ENCODE results near the gene PGD.

PGD gene

GRCh38 chr1:10398734-10399443, at the start of gene PGD:
PGD (plus strand) TSS chr1:10399064; CDS start chr1:10399118, 54 bp downstream.
- DNase-seq (ENCODE audit: low read depth): peak; percentile 88

DNA sequence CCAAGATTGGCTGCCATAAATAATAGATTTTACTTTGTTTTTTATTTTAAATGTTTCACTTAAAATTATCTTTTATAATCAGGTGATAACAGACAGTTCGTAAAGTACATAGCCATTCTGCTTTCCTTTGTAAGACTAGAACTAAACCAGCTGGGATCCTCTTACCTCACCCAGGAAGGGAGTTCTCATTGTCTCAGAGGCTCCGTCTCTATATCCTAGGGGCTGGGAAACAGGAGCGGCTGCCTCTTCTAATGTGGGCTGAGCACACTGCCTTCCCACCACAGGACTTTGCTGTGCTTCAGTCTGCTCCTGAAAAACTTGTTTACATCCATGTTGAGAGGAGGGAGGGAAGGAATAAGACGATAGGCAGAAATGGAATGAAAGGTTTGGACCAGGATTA, 45.6 kb upstream of the PGD start:
- DNase-seq (ENCODE audit: low read depth): no peak

DNA sequence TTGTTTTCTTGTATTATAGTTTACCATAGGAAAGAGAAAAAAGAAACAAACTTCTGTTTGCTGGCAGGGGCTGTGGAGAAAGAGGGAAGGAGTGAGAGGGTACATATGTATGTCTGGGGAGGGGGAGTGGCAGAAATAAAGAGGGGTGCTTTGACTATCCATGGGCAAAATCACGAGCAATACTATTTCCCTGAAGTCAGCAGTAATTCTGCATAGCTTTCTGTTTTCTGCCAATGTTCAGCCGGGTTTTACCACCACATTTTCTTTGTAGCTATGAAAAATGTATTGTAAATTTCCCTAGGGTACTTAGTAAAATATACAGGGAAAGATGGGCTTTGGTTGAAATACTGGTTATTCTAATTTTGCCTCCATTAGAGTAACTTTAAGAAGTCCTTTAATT, 45.2 kb upstream of the PGD start:
- no peak for DNase-seq (ENCODE audit: low read depth)

- no peak for DNase-seq (ENCODE audit: low read depth)
Observed at GRCh38 chr1:10360045-10360444, 38.8 kb upstream of the PGD start.

- no peak for DNase-seq (ENCODE audit: low read depth)
Observed at GRCh38 chr1:10361515-10361914, 37.3 kb upstream of the PGD start.

DNA sequence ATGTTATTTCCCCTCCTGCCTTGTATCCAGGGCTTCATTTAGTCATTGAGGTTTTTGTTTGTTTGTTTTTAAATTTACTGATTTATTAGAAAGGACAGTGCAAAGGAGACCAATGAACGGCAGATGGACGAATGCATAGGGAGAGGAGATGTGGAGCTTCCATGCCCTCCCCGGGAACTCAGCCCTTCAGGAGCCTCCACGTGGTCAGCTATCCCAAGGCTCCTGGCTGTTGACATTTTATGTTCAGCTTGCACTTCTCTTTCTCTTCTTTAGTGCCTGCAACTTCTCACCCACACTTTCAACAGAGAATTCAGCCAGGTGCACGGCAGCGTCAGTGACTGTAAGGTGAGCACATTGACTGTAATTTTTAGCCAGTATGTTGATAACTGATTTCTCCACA, 30.7 kb upstream of the PGD start:
- DNase-seq (ENCODE audit: low read depth): no peak

DNA sequence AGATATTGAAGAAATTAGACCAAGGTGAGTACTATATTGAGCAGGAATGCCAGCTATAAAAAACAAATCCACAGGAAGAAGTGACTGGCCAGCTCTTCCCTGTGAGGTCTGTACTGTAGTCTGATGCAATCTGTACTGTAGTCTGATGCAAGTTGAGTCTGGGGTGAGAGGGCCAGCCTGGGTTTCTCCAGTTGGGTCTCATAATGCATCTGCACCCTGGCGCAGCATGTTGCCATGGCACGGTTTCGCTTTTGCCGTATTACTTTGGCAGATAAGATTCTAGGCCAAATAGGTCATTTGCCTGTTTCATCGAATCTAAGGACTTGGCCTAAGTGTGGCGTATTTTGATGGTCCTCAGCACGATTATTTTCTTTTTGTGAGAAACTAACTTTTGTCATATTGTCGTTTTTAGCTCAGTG, 24.4 kb upstream of the PGD start:
- DNase-seq (ENCODE audit: low read depth): no peak

GRCh38 chr1:10377365-10378029, 21.4 kb upstream of the PGD start:
- peak; percentile 41 for DNase-seq (ENCODE audit: low read depth)

DNA sequence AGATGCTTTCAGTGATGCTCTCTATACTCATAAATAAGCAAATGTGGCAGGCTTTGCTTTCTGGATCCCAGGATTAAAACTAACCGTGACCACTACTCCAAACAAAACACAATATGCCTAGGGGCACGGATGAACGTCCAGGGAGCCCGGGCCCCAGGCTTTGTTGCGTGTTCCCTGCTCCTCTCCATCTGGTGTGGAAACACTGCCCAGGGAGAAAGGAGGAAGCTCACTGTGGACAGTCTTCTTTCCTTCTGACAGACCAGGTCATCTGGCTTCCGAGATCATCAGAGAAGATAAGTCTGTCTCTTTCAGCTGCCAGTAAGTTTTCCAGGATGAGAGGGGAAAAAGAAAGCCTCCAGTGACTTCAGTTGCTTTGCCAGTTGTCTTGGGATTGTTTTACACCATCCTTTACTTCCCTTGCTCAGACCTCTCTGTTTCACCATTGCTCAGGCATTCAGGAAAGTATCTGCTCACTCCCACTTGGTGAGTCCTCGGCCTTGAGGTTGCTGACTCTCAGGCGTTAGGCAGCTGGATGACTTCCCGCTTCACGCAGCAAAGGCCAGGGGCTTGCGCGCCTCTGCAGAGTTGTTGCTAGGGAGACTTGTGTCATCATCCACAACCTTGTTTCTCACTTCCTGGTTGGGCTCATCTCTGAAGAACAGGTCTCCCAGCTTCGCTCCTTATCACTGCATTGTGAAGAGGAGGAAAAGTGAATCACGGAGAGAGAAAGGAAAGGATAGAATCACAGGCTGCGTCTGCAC, 20.6 kb upstream of the PGD start:
- no peak for DNase-seq (ENCODE audit: low read depth)

DNA sequence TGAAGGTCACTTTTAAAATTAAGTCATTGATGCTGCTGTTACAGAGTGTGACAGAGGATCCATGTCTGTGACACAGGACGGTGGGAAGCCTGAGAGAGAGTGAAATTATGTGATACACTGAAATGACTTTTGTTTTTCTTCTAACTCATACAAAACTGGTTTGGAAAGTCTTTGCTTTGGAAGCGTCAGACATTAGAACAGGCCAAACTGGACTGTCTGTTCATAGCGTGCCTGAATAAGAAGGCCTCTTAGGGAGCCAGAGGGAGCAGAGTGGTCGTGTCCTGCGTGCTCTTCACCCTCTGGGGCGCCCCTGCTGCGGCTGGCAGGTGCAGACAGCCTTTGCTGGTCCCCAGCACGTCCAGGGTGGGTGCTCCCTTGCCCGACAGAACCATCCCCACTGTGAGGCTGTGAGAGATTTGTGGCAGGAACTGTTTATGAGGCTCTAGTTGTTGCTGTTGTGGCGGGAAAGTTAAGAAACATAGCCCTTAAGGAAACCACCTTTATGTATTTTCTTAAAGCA, 19.7 kb upstream of the PGD start:
- DNase-seq (ENCODE audit: low read depth): no peak

GRCh38 chr1:10379676-10380075, 19.2 kb upstream of the PGD start:
- no peak for DNase-seq (ENCODE audit: low read depth)

GRCh38 chr1:10380594-10381275, 18.1 kb upstream of the PGD start:
- peak; percentile 62 for DNase-seq (ENCODE audit: low read depth)

DNA sequence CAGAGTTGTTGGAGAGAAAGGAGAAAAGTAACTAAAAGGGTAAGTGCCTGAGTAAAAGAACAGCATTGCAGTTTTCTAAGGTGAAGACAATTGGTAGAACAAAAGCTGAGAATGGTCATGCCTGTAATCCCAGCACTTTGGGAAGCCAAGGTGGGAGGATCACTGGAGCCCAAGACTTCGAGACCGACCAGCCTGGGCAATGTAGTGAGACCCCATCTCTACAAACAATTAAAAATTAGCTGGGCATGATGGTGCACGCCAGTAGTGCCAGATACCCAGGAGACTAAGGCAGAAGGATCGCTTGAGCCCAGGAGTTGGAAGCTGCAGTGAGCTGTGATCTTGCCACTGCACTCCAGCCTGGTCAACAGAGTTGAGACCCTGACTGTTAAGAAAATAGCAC, 15.2 kb upstream of the PGD start:
- DNase-seq (ENCODE audit: low read depth): no peak

DNA sequence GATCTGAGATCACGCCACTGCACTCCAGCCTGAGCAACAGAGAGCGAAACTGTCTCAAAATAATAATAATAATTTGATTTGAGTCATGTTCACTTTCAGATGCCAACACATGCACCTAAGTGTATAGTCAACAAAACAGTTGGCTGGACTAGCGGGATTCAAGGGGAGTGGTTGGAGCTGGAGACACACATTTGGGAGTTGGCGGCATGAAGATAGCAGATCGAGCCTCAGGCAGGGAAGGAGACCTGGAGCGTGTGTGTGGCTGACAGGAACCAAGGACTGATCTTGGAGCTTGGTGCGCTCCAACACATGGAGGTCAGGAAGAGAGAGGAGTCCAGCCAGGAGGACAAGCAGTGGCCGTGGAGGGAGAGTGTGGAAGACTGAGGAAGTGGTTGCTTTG, 14.6 kb upstream of the PGD start:
- DNase-seq (ENCODE audit: low read depth): no peak

- no peak for DNase-seq (ENCODE audit: low read depth)
Observed at GRCh38 chr1:10386761-10387676, 11.8 kb upstream of the PGD start.

- DNase-seq (ENCODE audit: low read depth): peak; percentile 41
Observed at GRCh38 chr1:10387677-10388386, 11.0 kb upstream of the PGD start.

GRCh38 chr1:10388387-10388715, 10.5 kb upstream of the PGD start:
- DNase-seq (ENCODE audit: low read depth): no peak

GRCh38 chr1:10389271-10389973, 9.4 kb upstream of the PGD start:
- no peak for DNase-seq (ENCODE audit: low read depth)

DNA sequence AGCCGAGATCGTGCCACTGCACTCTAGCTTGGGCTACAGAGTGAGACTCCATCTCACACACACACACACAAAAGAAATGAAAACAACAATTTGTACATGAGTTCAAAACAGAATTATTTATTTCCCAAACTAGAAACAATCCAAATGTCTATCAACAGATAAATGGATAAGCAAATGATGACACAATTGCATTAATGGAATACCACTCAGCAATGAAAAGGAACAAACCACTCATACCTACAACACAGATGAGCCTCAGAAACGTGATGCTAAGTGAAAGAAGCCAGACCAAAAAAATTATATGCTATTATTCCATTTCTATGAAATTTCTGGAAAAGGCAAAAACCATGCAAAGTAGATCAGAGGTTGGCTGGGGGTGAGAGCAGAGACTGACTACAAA, 2.0 kb upstream of the PGD start:
- DNase-seq (ENCODE audit: low read depth): no peak

- no peak for DNase-seq (ENCODE audit: low read depth)
Observed at GRCh38 chr1:10398278-10398733, 558 bp upstream of the PGD start.

Measured in GM04503 (cell line).